K562 (cell line): ENCODE measurements around the gene USP20. TPM values are rescaled to one million over a fixed set of nuclear protein-coding genes. Genes with fewer than 3 reads are reported as not detected.

Experiments used
- BRD9 ChIP-seq: fragments of 450-650 bp; IDR thresholded peaks from 2 replicates; pipeline ENCODE4 v1.6.1; 2018; ENCODE audit warnings: low read depth; ENCODE audit not compliant: partially characterized antibody
- CBX5 ChIP-seq: IDR thresholded peaks from 2 replicates; pipeline ENCODE4 v1.6.1; 2014; ENCODE audit warnings: low read depth, borderline replicate concordance
- E2F3 ChIP-seq: fragments of 250-450 bp; sonication (Bioruptor Pico); IDR thresholded peaks from 2 replicates; pipeline ENCODE4 v1.4.0; 2020; ENCODE audit warnings: mild to moderate bottlenecking
- E2F4 ChIP-seq: sonication (generic); formaldehyde crosslinking; IDR thresholded peaks from 2 replicates; pipeline ENCODE4 v1.8.0; 2022; ENCODE audit warnings: mild to moderate bottlenecking, low read depth, missing genetic modification reagents
- EHMT2 ChIP-seq: fragments of 450-650 bp; IDR thresholded peaks from 2 replicates; pipeline ENCODE4 v1.6.1; 2018; ENCODE audit warnings: antibody characterized with exemption
- ETV6 ChIP-seq, 3 experiments: fragments of 150-350 bp in 1 of 3; sonication (generic) in 1 of 3; formaldehyde crosslinking in 1 of 3; IDR thresholded peaks; 2 replicates each; pipeline versions ENCODE4 v1.6.1 to v1.8.0; 2014 to 2022; ENCODE audit warnings: borderline replicate concordance in 2 of 3, low read depth in 2 of 3, antibody characterized with exemption in 1 of 3, low read length in 1 of 3, mild to moderate bottlenecking in 1 of 3, missing genetic modification reagents in 1 of 3
- ID3 ChIP-seq, 2 experiments: fragments of 250-450 bp in 1 of 2; fragments of 450-650 bp in 1 of 2; sonication (Bioruptor Pico) in 1 of 2; IDR thresholded peaks; 2 replicates each; pipeline versions ENCODE4 v1.6.1 to v1.8.0; 2016 to 2021; ENCODE audit warnings: mild to moderate bottlenecking in 2 of 2, moderate library complexity in 2 of 2, missing compliant biosample characterization in 1 of 2, missing genetic modification characterization in 1 of 2
- ILF3 ChIP-seq: fragments of 450-650 bp; IDR thresholded peaks from 2 replicates; pipeline ENCODE4 v1.6.1; 2018; ENCODE audit warnings: antibody characterized with exemption, mild to moderate bottlenecking, moderate library complexity, borderline replicate concordance
- LCOR ChIP-seq: sonication (generic); formaldehyde crosslinking; IDR thresholded peaks from 2 replicates; pipeline ENCODE4 v1.8.0; 2022; ENCODE audit warnings: mild to moderate bottlenecking, missing genetic modification reagents
- MYNN ChIP-seq, 2 experiments: sonication (generic); formaldehyde crosslinking in 1 of 2; IDR thresholded peaks; 2 replicates each; pipeline versions ENCODE4 v1.5.0 to v1.6.1; 2016 to 2020; ENCODE audit warnings: antibody characterized with exemption in 1 of 2, missing genetic modification reagents in 1 of 2
- NFE2L1 ChIP-seq: fragments of 450-650 bp; IDR thresholded peaks from 2 replicates; pipeline ENCODE4 v1.6.1; 2016; ENCODE audit warnings: missing genetic modification characterization, low read depth, mild to moderate bottlenecking, missing compliant biosample characterization, moderate library complexity, borderline replicate concordance
- RBM22 ChIP-seq: fragments of 200-400 bp; formaldehyde crosslinking; IDR thresholded peaks from 2 replicates; pipeline ENCODE4 v1.6.1; 2018; ENCODE audit warnings: low read length, low read depth; ENCODE audit not compliant: poor library complexity, severe bottlenecking
- RBM25 ChIP-seq: fragments of 200-400 bp; formaldehyde crosslinking; IDR thresholded peaks from 2 replicates; pipeline ENCODE4 v1.6.1; 2018; ENCODE audit warnings: low read length, low read depth, moderate library complexity; ENCODE audit not compliant: severe bottlenecking
- RCOR1 ChIP-seq, 2 experiments: IDR thresholded peaks; 2 replicates each; pipeline ENCODE4 v1.6.1; 2012; ENCODE audit warnings: low read depth in 2 of 2, low read length in 2 of 2, borderline replicate concordance in 1 of 2, improper control_type of control experiment in 1 of 2
- SIN3B ChIP-seq: fragments of 450-650 bp; IDR thresholded peaks from 2 replicates; pipeline ENCODE4 v1.6.1; 2017; ENCODE audit warnings: low read depth, mild to moderate bottlenecking, moderate library complexity
- STAG1 ChIP-seq: sonication (generic); formaldehyde crosslinking; IDR thresholded peaks from 2 replicates; pipeline ENCODE4 v1.5.0; 2020; ENCODE audit warnings: missing genetic modification reagents, borderline replicate concordance
- ZBTB49 ChIP-seq: sonication (generic); formaldehyde crosslinking; IDR thresholded peaks from 2 replicates; pipeline ENCODE4 v1.8.0; 2022; ENCODE audit warnings: missing genetic modification reagents, mild to moderate bottlenecking, borderline replicate concordance
- ZNF23 ChIP-seq: fragments of 250-450 bp; sonication (Bioruptor Pico); IDR thresholded peaks from 2 replicates; pipeline ENCODE4 v1.4.0; 2020; ENCODE audit warnings: mild to moderate bottlenecking
- ZNF232 ChIP-seq: sonication (generic); formaldehyde crosslinking; IDR thresholded peaks from 2 replicates; pipeline ENCODE4 v1.8.0; 2022; ENCODE audit warnings: mild to moderate bottlenecking, missing genetic modification reagents
- ZNF263 ChIP-seq: sonication (generic); formaldehyde crosslinking; IDR thresholded peaks from 2 replicates; pipeline ENCODE4 v1.8.0; 2022; ENCODE audit warnings: mild to moderate bottlenecking, missing genetic modification reagents, borderline replicate concordance
- ZNF444 ChIP-seq: fragments of 250-450 bp; sonication (Bioruptor Pico); IDR thresholded peaks from 2 replicates; pipeline ENCODE4 v1.4.0; 2020; ENCODE audit warnings: mild to moderate bottlenecking, moderate library complexity
- ZNF766 ChIP-seq: fragments of 200-800 bp; sonication (Bioruptor generic); conservative IDR thresholded peaks from 2 replicates; pipeline ENCODE4 v1.6.1; 2016; ENCODE audit warnings: missing genetic modification characterization, missing compliant biosample characterization
- ZNF785 ChIP-seq: fragments of 250-450 bp; sonication (Bioruptor Pico); IDR thresholded peaks from 2 replicates; pipeline ENCODE4 v1.4.0; 2020; ENCODE audit warnings: mild to moderate bottlenecking
- polyA plus RNA-seq, 8 experiments: library from polyadenylated mRNA; depleted of rRNA in 4 of 8; stranded (reverse) in 5 of 8; unstranded in 3 of 8; fragments of >200 nt; fragmentation: Nextera tagmentation in 2 of 8; fragmentation: Illumina TruSeq in 1 of 8; extraction: Ambion mirVana in 2 of 8; extraction: Trizol in 1 of 8; gene quantifications; 2 replicates each; pipeline versions ENCODE4 v1.2.1 to v1.2.3, GENCODE V29; 2011 to 2014; ENCODE audit warnings: inconsistent platforms in 1 of 8, missing spikeins in 1 of 8
- total RNA-seq, 7 experiments: library from RNA; depleted of rRNA in 6 of 7; stranded (reverse); fragments of >200 nt in 6 of 7; fragmentation: Illumina TruSeq in 2 of 7; extraction: Trizol in 2 of 7; gene quantifications; 2 replicates each; pipeline versions ENCODE4 v1.2.1 to v1.2.3, GENCODE V29; 2011 to 2021; ENCODE audit warnings: low replicate concordance in 1 of 7

The USP20 gene
- total and polyA plus RNA-seq, 9 of the 15 experiments (the other 6 are each of a cell fraction or from before 2014, with no cell fraction given): 1.9 to 136 (median 49.1) TPM

- TF ChIP-seq ETV6 (IDR thresholded peaks at IDR 0.05; ENCODE audit: borderline replicate concordance in 1 of 2, low read depth in 2 of 2, low read length in 1 of 2) (peak in 1 of 2 experiments; percentile 72; a peak in 2 of 4 replicates), ETV6 (CRISPR knock-in tag; IDR thresholded peaks at IDR 0.05; ENCODE audit: borderline replicate concordance) (no peak), E2F4 (CRISPR knock-in tag) (no peak), LCOR (no peak), SIN3B (no peak), RBM22 (no peak), BRD9 (peak; percentile 61), RCOR1 (IDR thresholded peaks at IDR 0.05; ENCODE audit: borderline replicate concordance in 1 of 2, low read depth in 2 of 2, low read length in 2 of 2) (peak; percentile 90 to 98), STAG1 (CRISPR knock-in tag) (no peak), MYNN (IDR thresholded peaks at IDR 0.05) (peak; percentile 94), MYNN (CRISPR knock-in tag; IDR thresholded peaks at IDR 0.05) (no peak), EHMT2 (no peak), ZNF263 (CRISPR knock-in tag) (no peak), ZNF444 (CRISPR knock-in tag) (no peak), ZNF232 (CRISPR knock-in tag) (no peak), ZNF785 (CRISPR knock-in tag) (no peak), CBX5 (no peak), ID3 (CRISPR knock-in tag; IDR thresholded peaks at IDR 0.05) (no peak), ID3 (tag; IDR thresholded peaks at IDR 0.05) (0 out of 2 replicates have a peak, but pooled peaks have one; percentile 71), RBM25 (no peak), ZBTB49 (no peak), ZNF766 (peak; percentile 54; the same call in 1 of the 2 replicates), ZNF23 (CRISPR knock-in tag) (no peak), NFE2L1 (peak; percentile 47; the same call in 1 of the 2 replicates), E2F3 (CRISPR knock-in tag) (no peak), ILF3 (no peak)
These were observed 75.6 kb downstream of the USP20 start (continued) for GRCh38 chr9:129910628-129911567.
